Stimulated activated CD8-positive, alpha-beta memory T cell treated with anti-CD3 and anti-CD28 coated beads, Interleukin-4, amount 100 ng/mL, for 48 hours (primary cell): ENCODE data around the gene CEACAM21.

Experiments used
- DNase-seq: peaks from one replicate; pipeline ENCODE4 v3.0.0-alpha.2; 2020

The CEACAM21 gene

DNA sequence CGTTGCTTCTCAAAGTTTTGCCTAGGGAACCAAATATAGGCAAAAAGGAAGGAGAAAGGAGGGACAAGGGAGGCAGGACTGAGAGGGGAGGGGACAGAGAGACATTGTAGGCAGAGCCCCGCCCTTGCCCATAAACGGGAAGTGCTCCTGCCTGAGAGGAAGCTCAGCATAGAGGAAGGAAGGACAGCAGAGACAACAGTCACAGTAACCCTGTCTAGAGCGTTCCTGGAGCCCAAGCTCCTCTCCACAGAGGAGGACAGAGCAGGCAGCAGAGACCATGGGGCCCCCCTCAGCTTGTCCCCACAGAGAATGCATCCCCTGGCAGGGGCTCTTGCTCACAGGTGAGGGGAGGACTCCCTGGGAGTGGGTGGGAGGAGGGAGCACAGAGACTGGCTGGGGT lies at the start of gene CEACAM21:
TSS of gene CEACAM21 (plus strand) at position 169 of the 400 bp plus-strand sequence. CDS start at position 278, 109 bp downstream.
- DNase-seq = peak; percentile 54

DNA sequence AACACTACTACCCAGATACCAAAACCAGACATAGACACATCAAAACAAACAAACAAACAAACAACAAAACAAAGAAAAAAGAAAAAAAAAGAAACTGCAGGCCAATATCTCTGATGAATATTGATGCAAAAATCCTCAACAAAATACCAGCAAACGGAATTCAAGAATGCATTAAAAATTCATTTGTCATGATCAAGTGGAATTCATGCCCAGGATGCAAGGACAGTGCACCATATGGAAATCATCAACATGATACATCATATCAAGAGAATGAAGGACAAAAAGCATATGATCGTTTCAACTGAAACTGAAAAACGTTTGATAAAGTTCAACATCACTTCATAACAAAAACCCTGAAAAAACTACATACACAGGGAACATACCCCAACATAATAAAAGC lies 48.9 kb upstream of the CEACAM21 start:
- no peak for DNase-seq

DNA sequence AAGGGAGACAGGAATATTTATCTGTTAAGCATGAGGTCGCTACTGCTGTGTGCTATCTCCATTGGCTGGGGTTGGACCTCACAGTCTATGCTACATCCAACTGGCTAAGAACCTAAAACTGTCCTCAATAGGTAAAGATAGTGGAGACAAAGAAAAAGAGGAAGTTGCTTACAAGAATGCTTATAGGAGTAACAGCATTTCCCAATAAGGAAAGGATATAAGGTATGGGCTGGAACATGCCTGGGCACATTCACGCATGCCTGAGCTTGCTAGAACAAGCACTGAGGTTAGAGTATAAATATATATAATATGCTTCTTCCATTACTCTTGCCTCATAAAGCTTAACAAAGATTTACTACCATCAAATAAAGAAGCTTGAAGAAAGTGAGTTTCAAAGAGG lies 47.9 kb upstream of the CEACAM21 start:
- DNase-seq = no peak

DNA sequence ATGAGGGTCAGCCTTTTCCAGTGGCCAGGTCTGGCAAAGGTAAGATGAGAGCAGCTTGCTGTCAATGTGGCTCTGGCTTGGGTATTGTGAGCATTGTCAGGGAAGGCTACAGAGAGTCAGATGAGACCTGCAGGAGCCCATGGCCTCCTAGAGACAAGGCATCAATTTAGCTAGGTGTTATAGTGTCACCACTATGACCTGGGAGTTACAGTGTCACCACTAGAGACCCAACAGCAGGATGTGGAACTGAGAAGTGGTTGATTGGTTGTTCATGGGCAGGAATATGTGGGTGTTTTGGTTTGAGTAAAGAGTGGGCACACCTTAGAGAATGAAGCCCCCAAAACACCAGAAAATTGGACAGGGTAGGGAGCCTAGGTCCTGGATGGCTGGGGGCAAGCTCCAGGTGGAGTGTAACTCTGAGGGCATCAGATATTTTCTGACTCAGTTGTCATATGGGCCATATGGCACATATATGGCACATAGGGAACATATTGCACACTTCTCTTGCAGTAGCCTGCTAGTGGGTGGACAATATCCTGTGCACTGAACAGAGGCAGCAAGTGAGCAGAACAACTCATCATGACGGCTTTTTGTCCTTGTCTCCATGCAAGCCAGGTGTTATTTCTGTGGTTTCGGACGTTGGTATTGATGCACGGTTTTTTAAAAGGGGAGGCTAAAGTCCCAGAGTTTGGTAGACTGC lies 46.3 kb upstream of the CEACAM21 start:
- DNase-seq = no peak

DNA sequence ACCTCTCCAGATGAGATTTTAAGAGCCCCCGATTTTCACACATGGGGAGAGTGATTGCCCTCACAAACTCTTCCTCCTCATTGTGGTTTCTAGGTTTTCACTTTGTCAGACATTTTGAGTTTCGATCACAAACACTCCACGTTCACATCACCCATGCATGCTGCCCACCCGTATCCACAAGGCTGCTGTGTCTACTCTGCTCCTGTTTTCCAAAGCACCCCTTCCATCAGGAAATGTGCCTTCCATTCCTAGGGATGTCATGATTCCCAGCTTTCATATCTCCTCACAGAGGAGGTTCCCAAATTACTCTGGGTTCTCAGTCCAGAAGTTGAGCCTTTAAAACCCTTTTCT lies 45.8 kb upstream of the CEACAM21 start:
- no peak for DNase-seq

DNA sequence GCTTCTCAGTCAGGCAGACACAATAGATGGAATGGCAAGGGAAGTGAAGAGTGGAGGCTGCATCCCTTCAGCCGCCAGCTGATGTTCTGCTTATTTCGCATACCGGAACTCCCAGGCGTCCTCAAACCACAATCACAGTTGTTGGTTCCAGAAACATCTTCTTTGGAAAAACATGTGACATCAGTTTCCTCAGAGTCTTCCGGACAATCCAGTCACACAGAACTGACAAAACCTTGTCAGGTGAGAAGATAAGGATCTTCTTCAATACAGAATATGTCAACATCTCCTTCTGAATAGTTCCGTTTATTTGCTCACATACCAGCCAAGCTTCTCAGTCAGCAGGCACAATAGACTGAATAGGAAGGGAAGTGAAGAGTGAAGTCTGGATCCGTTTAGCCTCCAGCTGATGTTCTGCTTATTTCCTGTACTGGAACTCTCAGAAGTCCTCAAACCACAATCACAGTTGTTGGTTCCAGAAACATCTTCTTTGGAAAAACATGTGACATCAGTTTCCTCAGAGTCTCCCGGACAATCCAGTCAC lies 45.1 kb upstream of the CEACAM21 start:
- no peak for DNase-seq

DNA sequence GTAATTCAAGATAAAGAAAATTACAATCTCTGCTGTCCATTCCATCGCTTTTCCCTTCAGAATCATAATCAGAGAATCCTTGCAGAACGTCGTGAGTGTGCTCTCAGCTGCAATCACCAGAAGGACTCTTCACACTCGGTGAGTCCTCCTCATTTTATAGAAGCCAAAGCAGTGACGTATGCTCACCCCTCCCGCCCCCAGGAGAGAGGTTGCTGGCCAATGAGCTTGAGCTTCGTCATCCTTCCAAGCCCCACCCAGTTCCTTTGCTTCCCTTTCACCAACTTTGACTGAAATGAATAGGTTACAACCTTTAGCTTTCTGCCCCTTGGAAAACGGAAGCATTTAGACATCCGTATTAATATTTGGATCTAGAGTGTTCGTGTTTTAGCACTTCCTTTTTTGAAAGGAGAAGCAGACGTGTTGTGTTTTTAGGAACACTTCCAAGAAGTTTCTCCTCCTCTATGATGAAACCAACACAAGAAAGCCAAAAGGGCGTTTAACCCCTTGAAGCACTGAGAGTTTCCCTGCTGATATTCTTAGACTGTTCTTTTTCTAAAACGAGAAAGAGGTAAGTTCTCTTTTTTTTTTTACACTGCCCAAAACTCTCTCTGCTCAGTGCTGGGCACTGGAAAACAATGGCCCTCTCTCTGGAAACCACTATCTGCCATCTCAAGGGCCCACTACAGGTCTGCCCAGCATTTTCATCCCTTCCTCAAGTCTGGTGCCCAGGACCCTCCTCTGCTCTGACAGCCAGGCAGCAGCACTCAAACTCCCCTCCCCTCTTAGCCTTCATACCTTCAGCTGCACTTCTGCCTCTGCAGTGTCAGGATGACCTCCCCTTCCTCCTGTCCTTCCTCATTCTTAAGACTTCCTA lies 44.3 kb upstream of the CEACAM21 start:
- peak; percentile 83 for DNase-seq

DNA sequence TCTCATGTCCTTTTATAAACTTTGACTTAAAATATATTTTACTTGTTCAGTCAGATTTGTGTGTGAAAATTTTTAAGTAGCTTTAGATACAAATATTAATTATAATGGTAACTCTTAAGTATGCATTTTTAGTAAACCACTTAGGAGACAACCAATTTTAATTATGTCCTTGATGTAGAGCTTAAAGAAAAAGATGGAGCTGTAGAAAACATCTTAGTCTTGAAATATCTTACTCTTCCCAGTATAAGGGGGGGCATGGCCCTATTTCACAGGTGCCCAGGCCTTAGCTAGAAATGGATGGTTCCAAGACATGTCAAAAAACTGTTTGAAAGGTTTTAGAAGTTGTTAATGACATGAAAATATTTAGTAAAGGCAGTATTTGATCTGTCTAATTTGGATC lies 43.4 kb upstream of the CEACAM21 start:
- DNase-seq = no peak

DNA sequence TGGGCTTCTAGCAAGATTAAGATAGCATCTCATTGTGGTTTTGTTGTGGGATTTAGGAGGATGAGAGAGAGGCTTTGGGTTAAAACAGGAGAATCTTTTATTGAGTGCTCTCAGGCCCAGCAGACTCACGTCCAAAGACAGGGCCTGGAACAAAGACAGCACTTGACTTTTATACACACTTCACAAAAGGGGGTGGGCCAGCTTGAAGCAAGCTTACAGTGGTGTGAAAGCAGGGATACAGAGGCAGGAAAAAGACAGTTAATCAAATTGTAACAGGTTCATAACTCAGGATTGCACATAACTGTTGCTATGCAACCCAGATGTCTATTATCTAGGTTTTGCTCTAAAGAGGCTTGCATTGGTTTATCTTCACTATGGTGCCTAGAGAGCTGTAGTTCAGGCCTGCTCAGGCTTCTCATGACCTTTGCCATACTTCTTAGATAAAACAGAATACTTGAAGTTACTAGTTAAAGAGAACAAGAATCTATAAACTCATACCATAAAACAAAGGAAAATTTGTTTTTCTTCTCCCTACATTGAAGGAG lies 42.2 kb upstream of the CEACAM21 start:
- DNase-seq = no peak

DNA sequence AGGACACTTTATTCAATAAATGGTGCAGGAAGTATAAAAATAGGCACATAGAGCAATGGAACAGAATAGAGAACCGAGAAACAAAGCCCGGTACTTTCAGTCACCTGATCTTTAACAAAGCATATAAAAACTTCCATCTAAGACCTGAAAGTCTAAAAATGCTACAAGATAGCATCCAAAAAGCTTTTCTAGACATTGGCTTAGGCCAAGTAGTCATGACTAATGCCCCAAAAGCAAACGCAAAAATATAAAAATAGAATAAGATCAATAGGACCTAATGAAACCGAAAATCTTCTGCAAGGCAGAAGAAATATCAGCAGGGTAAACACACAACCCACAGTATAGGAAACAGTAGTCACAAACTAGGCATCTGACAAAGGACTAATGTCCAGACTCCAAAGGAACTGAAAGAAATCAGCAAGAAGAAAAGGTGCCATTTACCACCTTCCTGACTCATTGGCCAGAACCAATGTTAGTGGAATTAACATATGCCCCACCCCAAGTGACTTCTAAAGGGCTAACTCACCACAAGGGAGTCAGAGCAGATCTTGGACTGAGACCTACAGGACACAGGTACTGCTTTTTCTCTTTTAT lies 40.8 kb upstream of the CEACAM21 start:
- no peak for DNase-seq

DNA sequence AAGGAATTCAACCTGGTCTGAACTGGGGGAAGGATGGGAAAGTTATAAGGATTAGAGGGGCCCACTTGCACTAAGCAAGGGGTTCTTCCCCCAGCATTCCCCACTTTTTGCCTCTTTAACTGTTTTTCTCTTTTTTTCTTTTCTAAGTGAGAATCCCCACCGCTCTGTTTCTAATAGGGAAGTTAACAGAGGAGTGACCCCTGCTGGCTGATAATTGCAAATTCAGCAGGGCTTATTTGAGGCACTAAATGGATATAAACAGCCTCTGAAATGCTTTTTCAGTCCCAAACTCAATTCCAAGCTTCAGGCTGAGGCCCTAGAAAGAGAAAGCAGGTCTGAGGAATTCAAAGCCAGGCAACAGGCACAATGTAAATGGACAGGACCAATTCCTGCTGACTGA lies 38.2 kb upstream of the CEACAM21 start:
- DNase-seq = no peak

DNA sequence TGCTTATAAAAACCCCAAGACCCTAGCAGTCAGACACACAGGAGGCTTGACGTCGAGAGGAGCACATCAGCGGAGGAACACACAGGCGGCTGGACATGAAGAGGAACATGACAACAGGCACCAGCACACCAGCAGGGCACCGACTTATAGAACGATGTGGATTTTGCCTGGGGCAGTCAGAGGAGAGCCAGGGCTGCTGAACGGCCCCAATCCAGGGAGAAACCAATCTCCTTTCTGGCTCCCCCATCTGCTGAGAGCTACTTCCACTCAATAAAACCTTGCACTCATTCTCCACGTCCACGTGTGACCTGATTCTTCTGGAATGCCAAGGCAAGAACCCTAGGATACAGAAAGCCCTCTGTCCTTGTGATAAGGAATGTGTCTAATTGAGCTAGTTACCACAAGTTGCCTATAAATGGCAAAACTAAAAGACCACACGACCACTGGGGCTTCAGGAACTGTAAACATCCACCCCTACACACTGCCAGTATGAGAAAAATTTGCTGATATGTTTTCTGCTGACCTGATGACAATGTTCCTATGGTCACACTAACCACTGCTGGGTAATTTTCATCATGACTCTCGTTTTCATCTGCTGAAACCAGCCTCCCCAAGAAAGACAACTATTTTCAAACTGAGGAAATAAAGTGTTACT lies 35.8 kb upstream of the CEACAM21 start:
- no peak for DNase-seq

DNA sequence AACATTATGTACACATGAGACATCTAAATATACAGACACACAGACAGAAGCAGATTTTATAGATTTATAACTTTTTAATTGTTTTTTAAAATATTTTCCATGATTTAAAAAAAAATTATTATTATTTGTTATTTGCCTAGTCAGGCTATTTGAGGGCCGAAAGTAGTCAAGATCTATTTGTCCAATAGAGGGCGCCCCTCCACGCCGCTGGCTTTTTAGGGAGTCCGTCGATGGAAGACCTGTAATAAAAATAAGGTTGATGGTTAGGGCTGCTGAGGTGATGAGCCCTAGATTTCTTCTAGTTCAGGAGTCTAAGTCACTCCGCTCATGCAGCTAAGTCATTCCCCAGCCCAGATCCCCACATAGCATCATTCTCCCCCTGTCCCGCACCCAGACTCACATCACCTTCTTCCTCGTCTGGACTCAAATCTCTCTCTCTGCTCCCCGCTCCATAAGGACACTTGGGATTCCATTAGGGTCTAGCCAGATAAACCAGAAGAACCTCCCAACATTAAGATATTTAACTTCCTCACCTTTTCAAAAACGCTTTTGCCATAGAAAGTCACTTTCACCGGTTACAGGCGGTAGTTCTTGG lies 33.9 kb upstream of the CEACAM21 start:
- DNase-seq = peak; percentile 88

DNA sequence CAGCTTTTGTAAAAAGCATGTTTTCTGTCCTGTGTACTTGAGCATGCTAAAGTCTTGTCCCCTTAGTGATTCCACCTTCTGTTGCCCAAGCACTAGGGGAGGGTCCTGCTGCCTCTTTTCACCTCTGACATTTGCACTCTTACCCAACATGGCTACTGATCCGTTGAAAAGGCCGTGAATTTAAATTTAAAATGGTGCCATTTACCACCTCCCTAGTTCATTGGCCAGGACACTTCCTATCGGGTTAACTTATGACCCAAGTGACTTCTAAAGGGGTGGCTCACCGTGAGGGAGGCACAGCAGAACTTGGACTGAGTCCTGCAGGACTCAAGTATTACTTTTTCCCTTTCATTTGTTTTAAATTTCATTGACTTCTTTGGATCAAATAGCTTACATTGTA lies 33.3 kb upstream of the CEACAM21 start:
- no peak for DNase-seq

DNA sequence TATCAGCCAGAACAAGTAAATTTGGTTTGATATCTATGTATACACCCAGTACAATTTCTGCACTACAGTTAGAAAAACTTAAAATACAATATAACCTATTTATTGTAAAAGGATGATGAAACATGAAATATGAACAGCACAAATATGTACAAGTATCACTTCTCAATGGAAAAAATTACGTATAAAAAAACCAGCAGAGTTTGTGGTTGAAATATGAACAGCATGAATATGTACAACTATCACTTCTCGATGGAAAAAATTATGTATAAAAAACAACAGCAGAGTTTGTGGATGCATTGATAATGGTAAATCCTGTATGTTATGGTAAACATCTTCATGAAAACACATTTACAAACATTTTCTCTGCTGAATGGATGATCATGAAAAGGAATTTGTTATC lies 32.4 kb upstream of the CEACAM21 start:
- DNase-seq = no peak

DNA sequence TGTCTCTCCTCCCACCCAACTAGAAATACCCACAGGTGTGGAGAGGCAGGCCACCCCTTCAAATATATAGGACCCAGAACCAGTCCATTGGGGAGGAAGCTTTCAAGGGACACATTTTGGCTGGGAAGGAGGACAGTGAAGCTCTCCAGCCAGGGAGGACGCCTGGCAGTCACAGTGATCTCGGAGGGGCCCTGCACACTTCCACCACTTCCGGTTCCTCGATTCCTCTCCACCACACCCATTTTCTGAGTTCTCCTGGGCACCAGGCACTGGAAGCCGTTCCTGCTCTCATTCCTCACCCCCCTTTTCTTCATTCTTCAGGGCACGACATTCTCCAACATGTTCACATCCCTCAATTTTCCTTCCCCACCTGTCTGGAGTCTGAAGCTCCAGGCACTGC lies 30.4 kb upstream of the CEACAM21 start:
- DNase-seq = no peak

DNA sequence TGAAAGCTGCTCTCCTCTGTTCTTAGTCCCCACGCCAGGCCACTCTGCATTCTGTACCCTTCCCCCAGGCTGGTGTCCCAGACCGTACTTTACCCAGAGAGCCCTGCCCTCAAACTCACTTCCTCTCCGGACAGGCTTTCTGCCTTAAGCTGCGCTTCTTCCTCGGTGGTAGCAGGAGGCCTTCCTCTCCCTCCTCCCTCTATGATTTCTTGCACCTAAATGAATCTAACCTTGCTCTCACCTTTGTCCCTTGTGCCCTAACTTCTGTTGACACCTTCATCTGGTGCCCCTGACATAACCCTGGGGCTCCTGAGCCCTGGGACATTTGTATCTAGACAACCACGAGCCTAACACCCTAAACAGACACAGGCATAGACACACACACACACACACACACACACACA lies 29.6 kb upstream of the CEACAM21 start:
- DNase-seq = no peak

DNA sequence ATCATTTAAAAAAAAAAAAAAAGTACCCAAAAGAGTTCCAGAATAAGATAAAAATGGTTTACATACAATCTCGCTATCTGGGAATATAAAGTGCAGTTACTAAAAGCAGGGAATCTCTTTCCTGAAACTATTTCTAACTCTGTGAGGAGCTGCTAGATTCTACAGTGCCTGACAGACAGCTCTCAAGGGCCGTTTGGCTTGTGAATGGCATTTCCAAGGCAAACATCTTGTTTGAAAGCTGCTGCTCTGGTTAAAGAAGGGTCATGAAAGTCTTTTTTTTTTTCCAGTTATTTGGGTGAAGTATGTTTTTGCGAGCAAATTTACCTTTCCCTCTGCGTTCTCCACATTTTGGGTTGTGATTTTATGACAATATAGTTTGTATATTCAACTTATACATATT lies 29.0 kb upstream of the CEACAM21 start:
- no peak for DNase-seq

DNA sequence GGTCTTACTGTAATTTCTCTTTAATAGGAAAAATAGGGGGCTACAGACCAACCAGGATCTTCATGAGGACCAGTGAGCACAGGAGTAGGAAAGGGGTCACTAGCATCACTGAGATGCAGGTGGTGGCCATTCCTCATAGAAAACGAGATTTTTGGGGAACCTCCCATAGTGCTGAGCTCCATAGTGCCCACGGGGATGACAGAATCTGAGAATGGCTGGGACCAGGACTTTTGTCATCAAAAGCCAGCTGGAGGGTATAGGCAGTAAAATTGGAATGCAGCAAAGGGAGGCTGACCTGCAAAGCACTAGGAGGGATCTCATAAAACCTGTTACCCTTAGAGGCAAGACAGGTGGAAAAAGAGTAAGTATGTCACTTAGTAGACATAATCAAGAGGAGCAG lies 28.4 kb upstream of the CEACAM21 start:
- DNase-seq = no peak

DNA sequence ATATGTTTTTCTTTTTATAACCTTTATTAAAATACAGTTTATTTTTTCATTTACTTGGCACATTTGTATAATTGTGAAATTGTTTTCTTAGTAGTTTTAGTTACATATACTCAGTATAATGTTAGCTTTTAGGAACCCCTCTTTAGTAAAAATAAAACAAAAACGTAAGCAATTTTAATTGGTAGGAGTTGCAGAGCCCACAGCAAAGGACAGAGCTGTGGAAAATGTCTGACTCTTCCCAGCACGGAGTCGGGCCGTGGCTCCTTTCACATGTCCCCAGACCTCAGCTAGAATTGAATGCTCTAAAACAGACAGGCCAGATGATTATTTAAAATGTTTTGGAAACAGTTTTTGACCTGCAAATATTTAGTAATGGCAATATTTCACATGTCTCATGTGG lies 27.9 kb upstream of the CEACAM21 start:
- no peak for DNase-seq

DNA sequence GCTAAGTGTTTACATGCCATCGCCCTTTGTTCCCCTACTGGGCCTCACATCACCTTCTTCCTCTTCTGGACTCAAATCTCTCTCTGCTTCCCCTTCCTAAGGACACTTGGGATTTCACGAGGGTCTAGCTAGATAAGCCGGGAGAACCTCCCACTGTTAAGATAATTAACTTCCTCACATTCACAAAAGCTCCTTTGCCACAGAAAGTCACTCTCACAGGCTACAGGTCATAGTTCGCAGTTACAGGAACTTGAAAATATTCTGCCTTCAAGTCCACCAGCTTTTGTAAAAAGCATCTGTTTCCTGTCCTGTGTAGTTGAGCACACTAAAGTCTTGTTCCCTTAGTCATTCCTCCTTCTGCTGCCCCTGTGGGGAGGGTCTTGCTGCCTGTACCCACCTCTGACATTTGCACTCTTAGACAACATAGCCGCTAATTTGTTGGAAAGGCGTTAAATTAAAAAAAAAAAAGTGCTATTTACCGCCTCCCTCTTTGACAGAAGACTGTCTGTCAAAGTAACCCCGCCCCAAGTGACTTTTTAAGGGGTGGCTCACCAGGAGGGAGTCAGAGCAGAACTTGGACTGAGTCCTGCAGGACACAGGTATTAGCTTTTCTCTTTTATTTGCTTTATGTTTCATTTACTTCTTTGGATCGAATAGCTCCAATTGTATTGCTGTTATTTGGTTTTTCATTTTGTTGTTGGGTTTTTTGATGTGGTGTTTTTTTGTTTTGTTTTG lies 26.8 kb upstream of the CEACAM21 start:
- DNase-seq = peak; percentile 78

DNA sequence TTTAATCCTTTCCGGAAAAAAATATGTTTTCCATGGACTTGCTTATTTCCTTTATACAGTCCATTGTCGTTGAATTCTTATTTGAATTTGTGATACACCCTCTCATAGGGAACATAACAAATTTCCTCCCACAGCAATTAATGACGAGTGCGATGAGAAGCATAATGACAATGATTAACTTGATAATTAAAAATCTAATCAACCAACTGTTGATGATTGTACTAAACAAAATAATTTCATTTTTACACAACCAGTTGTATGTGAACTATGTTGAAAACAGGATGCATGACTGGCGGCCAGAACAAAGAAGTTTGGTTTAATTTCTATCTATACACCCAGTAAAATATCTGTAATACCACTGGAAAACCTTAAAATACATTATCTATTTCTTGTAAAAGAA lies 26.1 kb upstream of the CEACAM21 start:
- DNase-seq = no peak
